ENCODE results near the gene PLXNA1. TPM values are rescaled to one million over a fixed set of nuclear protein-coding genes. Genes with fewer than 3 reads are reported as not detected.

Gene PLXNA1
- total and polyA plus RNA-seq, 7 donors, result 7.7 to 20.1 (median 15.2) TPM

GRCh38 chr3:126951561-126951960 lies 31.4 kb upstream of the PLXNA1 start:
- H3K4me3 ChIP-seq, result no peak overlapping the region
- no peak for TF ChIP-seq CTCF (IDR thresholded peaks at IDR 0.05)
- H3K4me1 ChIP-seq, result peaks cover 5% of the 10 kb centered on the region
- H3K36me3 ChIP-seq (ENCODE audit: insufficient read depth in 1 of 2, low read depth in 1 of 2), result no peaks in the 10 kb centered on the region
- 96 to 98% (median 97%) methylated on average over 5 of the region's 5 CpGs for WGBS, 3 donors
- no peaks in the 10 kb centered on the region for H3K27me3 ChIP-seq (ENCODE audit: insufficient read depth in 3 of 3, low read length in 2 of 3)
- DNase-seq, result peak in 1 of 2 donors; percentile 2
- no peak overlapping the region for H3K27ac ChIP-seq
- intact Hi-C loops (cut with DNase I), result no loop called here
- H3K9me3 ChIP-seq, result no peaks in the 10 kb centered on the region
- no peak for ATAC-seq

DNA sequence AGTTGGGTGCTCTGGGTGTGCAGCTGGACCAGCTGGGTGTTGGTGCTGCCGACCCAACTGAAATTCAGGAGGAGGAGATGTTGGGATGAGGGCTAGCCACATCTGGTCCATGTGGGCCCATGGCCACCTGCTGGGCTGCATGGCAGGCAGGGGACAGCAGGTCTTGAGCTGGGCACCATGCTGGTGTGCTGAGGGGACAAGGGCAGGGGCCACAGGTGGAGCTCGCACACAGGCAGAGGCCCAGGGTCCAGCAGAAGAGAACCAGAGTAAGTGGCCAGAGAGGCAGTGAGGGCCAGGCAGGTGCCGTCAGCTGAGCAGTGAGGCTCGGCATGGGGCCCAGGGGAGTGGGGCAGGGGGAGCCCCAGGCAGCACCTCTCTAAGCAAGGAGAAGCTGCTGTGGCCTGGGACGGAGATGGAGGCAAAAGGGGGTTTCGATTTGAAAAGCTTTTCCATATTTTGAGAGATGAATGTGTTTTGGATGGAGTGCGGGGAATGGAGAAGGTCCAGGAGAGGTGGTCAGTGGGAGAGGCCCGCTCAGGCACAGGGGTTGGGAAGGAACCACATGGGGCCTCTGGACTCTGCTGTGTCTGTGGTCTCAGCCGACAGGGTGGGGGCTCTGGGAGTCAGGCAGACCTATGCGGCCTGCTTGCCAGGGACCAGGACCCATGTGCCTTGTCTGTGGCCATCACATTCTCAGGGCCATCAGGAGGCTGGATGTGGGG lies 30.5 kb upstream of the PLXNA1 start:
- peaks cover 5% of the 10 kb centered on the region for H3K4me1 ChIP-seq
- DNase-seq, result peak in 1 of 2 donors; percentile 19
- no peak overlapping the region for H3K4me3 ChIP-seq
- H3K27ac ChIP-seq, result no peak overlapping the region
- ATAC-seq, result no peak
- TF ChIP-seq CTCF (IDR thresholded peaks at IDR 0.05), result no peak
- no peaks in the 10 kb centered on the region for H3K27me3 ChIP-seq (ENCODE audit: insufficient read depth in 3 of 3, low read length in 2 of 3)
- H3K9me3 ChIP-seq, result no peaks in the 10 kb centered on the region
- H3K36me3 ChIP-seq (ENCODE audit: insufficient read depth in 1 of 2, low read depth in 1 of 2), result no peaks in the 10 kb centered on the region
- 94 to 98% (median 96%) methylated on average over 10 of the region's 10 CpGs for WGBS, 3 donors
- intact Hi-C loops (cut with DNase I), result no loop called here

DNA sequence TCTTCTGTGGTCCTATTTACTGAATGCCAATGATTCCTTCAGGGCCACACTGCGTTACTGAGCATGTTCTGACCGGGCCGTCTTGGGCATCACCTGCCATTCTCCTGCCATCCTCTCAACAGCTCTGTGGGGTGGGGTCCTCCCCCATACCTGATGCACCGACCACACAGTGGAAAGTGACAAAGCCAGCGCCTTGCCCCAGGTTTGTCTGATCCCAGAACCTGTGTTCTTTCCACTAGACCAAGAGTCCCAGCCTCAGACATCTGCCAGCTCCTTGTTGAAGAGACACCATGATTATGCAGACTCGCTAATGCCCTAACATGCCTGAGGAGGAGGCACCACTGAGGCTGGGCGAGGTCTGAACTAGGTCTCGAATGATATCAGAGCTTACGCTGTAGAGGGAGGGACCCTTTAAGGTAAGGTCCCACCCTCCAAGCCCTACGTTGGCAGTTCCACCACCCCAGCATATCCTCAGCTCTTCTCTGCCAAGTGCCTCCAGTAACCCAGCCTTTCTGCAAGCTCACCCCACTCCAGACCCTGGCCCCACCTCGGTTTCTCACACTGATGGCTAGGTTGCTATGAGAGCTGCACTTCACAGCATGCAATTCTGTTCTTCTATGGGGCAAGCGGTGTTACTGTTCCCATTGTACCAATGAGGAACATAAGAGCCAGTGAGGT lies 29.8 kb upstream of the PLXNA1 start:
- 95 to 97% (median 96%) methylated on average over 12 of the region's 12 CpGs for WGBS, 3 donors
- Histone ChIP-seq H3K4me3 (no peak overlapping the region), H3K4me1 (peaks cover 5% of the 10 kb centered on the region), H3K27ac (no peak overlapping the region), H3K9me3 (no peaks in the 10 kb centered on the region), H3K36me3 (ENCODE audit: insufficient read depth in 1 of 2, low read depth in 1 of 2) (no peaks in the 10 kb centered on the region), H3K27me3 (ENCODE audit: insufficient read depth in 3 of 3, low read length in 2 of 3) (no peaks in the 10 kb centered on the region)
- ATAC-seq (no peak), DNase-seq (peak in 1 of 2 donors; percentile 39)
- no peak for TF ChIP-seq CTCF (IDR thresholded peaks at IDR 0.05)
- intact Hi-C loops (cut with DNase I), result no loop called here

- no peak for TF ChIP-seq CTCF (IDR thresholded peaks at IDR 0.05)
- H3K4me3 ChIP-seq, result no peak overlapping the region
- no peaks in the 10 kb centered on the region for H3K27me3 ChIP-seq (ENCODE audit: insufficient read depth in 3 of 3, low read length in 2 of 3)
- ATAC-seq, result no peak
- H3K9me3 ChIP-seq, result no peaks in the 10 kb centered on the region
- no peak overlapping the region for H3K27ac ChIP-seq
- no peaks in the 10 kb centered on the region for H3K36me3 ChIP-seq (ENCODE audit: insufficient read depth in 1 of 2, low read depth in 1 of 2)
- 90 to 93% (median 92%) methylated on average over 10 of the region's 10 CpGs for WGBS, 3 donors
- intact Hi-C loops (cut with DNase I), result no loop called here
- DNase-seq, result peak in 1 of 2 donors; percentile 36
- peaks cover under 1% of the 10 kb centered on the region for H3K4me1 ChIP-seq
Measured at GRCh38 chr3:126954141-126954842, 28.6 kb upstream of the PLXNA1 start.

Data from psoas muscle (tissue), 8 donors.